ACHN (cell line): ENCODE results near the gene CCDC82.

Source experiments
- DNase-seq: peaks from one replicate; pipeline ENCODE4 v3.0.0-alpha.2; 2015
- in situ Hi-C: cut with HindIII; loops from 2 replicates; pipeline ENCODE4 v1.10.0; 2017; ENCODE audit warnings: low sequenced_read_pairs, low pct_ligation_motif_present, low pct_unique_long_range_greater_than_20kb

CCDC82 gene

DNA sequence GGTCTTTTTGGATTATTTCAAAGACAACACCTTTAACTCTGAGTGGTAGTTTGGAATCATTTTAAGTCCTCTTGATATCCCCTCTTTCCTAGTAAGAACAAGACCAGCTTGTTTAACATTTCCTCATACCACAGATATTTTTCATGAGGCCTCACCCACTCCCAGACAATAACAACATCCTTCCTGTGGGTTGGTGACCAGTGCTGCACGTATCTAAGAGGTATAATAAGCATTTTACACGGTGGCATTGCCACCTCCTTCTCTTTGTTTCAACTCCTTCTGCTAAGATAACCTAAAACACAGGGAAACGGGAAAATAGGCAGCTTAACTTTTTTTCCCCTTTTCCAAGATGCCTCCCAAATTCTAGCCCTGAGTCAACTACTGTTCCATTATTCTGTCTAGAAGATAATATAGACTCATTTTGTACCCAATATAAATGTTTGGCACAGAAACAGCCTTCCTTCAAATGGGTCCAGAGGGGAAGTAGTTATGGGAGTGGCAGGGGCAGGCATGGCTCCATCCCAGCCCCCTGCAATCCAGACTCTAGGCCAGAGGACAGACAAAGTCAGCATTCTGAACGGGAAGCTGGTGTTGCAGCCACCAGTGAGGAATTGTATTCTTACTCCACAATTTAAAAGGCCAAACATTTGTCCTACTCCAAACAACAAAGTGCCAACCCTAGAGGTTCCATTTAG is 75.2 kb downstream of the CCDC82 start:
- in situ Hi-C loops: no loop called here
- DNase-seq: peak; percentile 58

DNA sequence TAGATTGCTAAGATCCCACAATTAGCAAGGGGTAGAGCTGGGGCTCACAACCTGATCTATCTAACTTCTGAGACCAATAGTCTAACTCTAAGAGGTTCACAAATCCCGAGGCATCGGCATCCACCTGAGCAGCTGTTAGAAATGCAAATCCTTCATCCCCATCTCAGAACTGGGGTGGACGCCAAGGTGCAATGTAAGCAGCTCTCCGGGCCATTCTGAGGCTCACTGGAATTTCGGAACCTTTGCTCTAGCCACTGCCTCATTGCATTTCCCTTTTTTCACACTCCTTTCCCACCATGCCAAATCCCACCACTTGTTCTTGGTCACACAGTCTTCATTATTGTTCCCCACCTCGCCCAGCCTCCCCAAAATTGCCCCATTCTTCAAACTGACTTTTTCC is 76.5 kb downstream of the CCDC82 start:
- in situ Hi-C loops: no loop called here
- no peak for DNase-seq

DNA sequence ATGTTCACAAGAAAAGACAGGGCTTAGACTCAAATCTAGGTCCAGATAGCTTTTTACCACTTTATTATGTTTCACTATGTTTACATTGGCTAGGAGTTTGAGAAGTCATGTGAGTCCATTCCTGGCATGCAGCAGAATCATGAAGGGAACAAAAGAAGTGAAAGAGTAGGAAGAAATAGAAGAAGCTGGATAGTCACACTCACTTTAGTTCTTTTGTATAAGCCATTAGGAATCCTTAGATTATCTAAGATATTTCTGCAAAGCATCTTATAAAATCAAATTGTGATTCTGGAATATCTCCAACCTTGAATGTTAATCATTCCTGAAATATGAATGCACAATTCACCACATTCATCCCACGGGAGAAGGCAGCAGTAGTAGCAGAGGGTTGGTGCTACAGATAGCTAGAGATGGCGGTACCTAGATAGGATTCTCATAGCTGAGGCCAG is 78.6 kb downstream of the CCDC82 start:
- in situ Hi-C loops: no loop called here

DNA sequence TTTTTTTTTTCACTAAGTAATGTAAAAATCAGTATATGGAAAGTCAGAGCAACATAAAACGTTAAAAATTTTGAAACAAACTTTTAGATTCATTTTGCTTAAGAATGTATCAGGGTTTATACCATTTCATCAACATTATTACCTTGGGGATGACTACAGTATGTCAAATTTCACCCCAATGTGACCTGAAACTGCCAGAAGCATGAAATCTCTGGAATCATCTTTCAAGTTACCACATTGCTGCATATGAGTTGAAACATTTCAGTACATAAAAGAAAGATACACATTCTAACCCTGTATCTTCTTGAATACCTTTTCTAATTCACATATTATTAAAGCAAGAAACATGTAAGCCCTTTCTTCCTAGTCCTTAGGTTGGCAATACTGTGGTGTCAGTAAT is 79.5 kb downstream of the CCDC82 start:
- in situ Hi-C loops: no loop called here

More for the DNA sequence above, 78.6 kb downstream of the CCDC82 start:
- DNase-seq: peak; percentile 38

DNA sequence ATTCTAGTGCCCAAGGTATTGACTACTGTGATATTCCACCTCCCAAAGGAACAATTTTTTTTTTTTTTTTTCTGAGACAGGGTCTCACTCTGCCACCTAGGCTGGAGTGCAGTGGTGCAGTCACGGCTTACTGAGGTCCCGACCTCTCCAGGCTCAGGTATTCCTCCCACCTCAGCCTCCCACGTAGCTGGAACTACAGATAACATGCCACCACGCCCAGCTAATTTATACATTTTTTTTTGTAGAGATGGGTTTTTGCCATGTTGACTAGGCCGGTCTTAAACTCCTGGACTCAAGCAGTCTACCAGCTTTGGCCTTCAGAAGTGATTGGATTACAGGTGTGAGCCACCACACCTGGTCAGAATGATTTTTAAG is 80.1 kb downstream of the CCDC82 start:
- in situ Hi-C loops: no loop called here
- DNase-seq: no peak

More for the DNA sequence above, 79.5 kb downstream of the CCDC82 start:
- no peak for DNase-seq

DNA sequence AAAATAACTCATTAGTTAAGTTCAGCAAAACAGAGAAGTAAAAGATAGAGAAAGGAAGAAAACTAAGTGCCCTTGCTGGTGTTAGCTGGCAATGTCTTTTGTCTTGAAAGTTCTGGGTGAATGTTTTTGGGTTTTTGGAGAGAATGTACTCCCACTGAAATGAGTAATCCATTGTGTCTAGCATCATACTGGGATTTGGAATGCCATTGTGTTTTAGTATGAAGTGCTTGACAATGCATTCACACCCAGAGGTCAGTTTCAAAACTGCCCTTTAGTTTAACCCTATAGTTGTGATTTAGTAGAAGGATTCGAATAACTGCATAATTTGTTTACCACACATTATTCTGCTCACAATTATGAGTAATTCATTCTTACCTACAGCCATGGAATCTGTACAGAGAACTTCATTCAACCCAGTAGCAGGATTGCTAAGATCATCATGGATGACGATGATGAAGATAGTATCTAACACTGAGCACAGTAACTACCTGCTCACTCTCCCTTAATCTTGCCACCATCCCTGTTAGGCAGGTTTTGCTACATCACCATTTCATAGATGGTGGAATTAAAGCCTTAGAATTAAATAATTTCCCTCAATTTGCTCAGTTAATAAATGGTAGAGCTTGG is 80.6 kb downstream of the CCDC82 start:
- no peak for DNase-seq
- in situ Hi-C loops: no loop called here

DNA sequence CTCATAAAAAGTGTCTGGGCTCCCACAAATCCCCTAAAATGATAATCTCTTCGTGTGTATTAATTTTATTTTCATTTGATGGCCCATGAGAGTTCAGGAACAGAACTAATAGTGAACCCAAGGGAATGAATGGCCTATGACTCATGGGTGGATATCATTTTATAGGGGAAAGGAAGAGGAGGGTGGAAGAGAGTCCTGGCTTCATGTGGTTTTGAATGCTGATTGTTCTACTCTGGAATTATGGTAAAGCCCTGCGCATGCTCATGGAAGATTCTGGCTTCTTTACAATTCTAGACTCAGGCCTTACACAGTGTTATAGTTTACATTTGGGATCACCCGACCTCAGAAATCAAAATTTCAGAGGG is 82.0 kb downstream of the CCDC82 start:
- peak; percentile 77 for DNase-seq
- in situ Hi-C loops: no loop called here

DNA sequence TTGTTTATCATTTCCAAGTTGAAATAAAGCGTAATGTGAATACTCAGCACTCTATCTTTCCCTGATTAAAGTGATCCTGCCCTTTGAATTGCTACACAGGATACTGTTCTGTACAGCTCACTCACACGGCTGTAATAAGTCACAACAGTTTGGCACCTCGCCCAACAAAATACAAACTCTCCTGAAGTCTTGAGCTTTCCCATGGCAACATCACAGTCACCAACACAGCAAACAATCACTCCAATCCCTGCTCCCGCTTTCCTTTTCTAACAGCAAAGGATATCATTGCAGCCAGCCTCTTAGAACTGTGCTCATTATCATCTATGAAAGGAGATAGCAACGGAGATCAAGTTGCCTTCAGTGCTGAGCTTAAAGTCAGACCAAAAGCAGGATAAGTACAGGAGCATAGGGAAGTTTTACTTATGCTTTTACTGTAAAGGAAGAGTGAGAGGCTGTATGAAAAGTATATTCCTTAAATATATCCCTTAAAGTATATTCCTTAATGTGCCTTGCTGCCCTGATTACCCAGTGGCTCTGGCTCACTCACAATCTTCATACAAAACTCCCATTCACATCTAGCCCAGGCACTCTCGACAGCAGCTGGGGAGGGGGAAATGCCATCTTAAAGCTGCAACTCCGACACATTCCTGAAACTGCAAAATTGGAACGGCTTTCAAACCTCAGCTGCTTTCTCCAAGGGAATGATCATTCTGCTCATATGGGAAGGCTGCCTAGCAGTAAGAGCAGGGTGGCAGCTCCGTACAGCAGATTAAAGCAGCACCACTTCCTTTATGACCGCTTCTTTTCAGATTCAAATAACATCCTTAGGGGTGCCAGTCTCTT is 82.6 kb downstream of the CCDC82 start:
- DNase-seq: peak; percentile 94
- in situ Hi-C loops: no loop called here

DNA sequence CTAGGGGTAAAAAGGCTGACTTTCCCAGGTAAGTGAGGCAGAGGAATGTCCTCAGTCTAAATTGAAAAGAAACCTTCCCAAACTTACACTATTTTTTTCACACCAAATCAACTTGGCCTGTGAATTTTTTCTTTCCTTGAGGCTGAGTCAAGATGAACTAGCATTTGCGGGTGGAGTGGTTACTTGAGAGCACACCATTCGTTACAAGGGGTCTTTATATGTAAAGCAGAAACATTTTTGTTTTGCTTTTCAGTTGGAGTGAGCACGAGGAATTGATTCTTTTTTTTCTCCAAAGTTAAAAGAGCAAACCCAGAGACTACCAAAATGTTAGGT is 83.1 kb downstream of the CCDC82 start:
- in situ Hi-C loops: no loop called here
- no peak for DNase-seq

DNA sequence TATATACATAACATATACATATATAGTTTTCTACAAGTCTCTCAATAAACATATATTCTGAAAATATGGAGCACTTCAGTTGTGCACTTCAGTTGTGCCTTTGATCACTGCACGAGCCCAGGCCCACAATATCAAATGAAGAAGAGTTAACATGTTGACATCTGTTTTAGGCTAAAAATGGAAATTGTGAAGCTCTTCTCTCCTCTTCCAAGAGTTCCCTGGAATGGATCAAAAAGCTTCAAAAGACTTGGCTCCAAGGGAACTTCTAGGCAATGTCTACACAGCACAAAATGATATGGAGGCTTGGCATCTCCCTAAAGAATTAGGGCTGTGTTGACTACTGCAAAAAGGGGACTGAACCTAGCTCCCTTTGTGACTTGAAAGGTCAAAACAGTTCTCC is 83.6 kb downstream of the CCDC82 start:
- DNase-seq: no peak
- in situ Hi-C loops: no loop called here

DNA sequence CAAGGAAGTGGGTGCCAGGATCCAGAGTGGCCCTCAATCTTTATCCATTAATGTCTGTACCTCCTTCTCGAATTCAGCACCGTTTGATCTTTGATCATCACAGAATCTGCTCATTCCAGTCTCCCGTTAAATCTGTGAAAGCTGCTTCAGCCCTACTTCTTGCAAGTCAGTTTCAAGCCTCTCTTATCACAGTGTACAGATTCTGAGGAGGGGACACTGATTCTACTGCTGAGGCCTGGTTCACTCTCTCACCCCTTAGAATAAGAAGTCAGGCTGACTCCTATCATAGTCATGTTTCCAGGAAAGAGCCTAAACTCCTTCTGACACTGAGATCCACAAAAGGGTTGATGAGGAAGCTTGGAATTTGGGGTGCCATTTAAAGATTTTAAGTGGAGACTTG is 85.7 kb downstream of the CCDC82 start:
- DNase-seq: no peak
- in situ Hi-C loops: no loop called here

DNA sequence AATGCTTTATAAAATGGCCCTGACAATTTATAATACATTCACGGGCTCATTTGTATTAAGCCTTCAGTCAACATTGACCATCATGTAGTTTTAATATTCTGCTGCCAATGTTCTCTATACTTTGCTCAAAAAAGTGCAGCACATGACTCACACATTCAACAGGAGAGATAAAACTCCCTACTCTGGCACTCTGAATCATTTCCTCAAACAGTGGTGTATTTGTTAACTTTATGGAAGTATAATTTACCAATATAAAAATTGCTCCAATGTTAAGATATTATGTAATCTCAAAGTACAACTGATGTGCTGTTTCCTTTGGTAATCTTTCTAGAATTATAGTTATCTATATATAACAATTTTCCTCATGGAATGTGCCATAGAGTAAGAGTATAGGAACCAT is 86.6 kb downstream of the CCDC82 start:
- in situ Hi-C loops: no loop called here
- DNase-seq: peak; percentile 54
